SJSA1 (cell line): ENCODE results near the gene DPP7. TPM values are rescaled to one million over a fixed set of nuclear protein-coding genes. Genes with fewer than 3 reads are reported as not detected.

Source experiments
- DNase-seq, 2 experiments: peaks; one replicate each; pipeline ENCODE4 v3.0.0-alpha.2; 2015 to 2020; ENCODE audit warnings: low spot score in 2 of 2, low read depth in 1 of 2
- H3K27ac ChIP-seq: fragments of 250-450 bp; sonication (Bioruptor Pico); 2 replicates; pipeline ENCODE4 v1.5.1; 2020; ENCODE audit warnings: mild to moderate bottlenecking, moderate library complexity
- H3K27me3 ChIP-seq: fragments of 250-450 bp; sonication (Bioruptor Pico); replicated peaks from 2 replicates; pipeline ENCODE4 v1.5.1; 2020; ENCODE audit warnings: mild to moderate bottlenecking, moderate library complexity
- H3K36me3 ChIP-seq: fragments of 250-450 bp; sonication (Bioruptor Pico); 2 replicates; pipeline ENCODE4 v1.5.1; 2020; ENCODE audit warnings: mild to moderate bottlenecking
- H3K4me1 ChIP-seq: fragments of 250-450 bp; sonication (Bioruptor Pico); replicated peaks from 2 replicates; pipeline ENCODE4 v1.6.1; 2021; ENCODE audit warnings: mild to moderate bottlenecking
- H3K4me3 ChIP-seq: fragments of 250-450 bp; sonication (Bioruptor Pico); 2 replicates; pipeline ENCODE4 v1.5.1; 2020; ENCODE audit warnings: mild to moderate bottlenecking
- H3K9me3 ChIP-seq: fragments of 250-450 bp; sonication (Bioruptor Pico); replicated peaks from 2 replicates; pipeline ENCODE4 v1.5.1; 2020; ENCODE audit warnings: mild to moderate bottlenecking
- total RNA-seq: library from RNA; depleted of rRNA; stranded (reverse); fragments of >200 nt; shearing (Covaris generic); gene quantifications from 2 replicates; pipeline ENCODE4 v1.2.3, GENCODE V29; 2014

Gene DPP7
- total RNA-seq, 1 experiment from 2014 or later = 5.1 TPM

DNA sequence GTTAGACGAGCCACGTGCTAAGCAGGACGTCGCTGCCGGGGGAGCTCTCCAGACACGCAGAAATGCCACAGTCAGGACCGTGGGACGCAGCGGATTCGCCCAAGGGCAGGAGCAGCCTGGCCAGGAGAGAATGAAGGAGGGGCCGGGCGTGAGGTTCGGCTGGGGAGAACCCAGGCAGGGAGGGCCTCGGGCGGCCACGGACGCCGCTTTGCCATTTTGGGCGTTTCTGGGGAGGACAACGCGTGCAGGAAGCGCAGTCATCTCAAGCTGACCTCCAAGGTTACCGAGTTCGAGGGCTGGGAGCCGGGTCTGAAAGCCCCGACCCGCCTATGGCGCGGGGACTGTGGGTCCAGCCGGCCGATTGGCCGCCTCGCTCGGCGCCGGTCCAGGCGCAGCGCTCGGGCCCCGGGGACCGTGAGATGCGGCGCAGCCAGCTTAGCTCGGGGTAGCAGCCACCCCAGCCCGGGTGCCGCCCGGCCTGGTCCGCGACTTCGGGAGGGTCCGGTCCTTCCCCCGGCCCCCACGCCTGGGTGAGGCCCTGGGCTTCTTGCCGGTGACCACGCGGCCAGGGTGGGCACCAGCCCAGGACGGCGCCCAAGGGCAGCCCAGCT lies 28.5 kb downstream of the DPP7 start:
- H3K36me3 ChIP-seq = peaks cover 14% of the 10 kb centered on the region
- H3K9me3 ChIP-seq = no peaks in the 10 kb centered on the region
- peak overlapping the region; percentile 78 for H3K27ac ChIP-seq
- DNase-seq = no peak
- peaks cover 42% of the 10 kb centered on the region for H3K4me1 ChIP-seq
- H3K4me3 ChIP-seq = peak overlapping the region; percentile 70
- no peaks in the 10 kb centered on the region for H3K27me3 ChIP-seq

DNA sequence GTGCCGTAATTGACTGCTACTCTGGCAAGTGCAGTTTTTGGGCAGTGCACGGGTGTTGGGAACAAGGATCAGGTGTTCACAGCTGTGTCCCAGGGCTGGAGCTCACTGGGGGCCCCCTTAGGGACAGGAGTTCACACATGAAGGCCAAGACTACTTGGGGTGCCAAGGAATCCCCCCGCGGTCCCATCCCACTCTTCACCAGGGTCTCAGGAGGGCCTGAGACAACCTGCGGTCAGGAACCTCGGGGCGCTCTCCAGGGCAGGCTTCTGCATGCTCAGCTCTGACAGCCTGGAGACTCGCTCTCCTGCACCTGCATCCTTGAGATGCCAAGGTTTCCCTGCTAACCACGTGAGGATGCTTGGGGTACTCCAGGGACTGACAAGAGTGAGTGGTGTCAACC lies 30.0 kb downstream of the DPP7 start:
- Histone ChIP-seq H3K36me3 (peaks cover 18% of the 10 kb centered on the region), H3K4me1 (peaks cover 42% of the 10 kb centered on the region), H3K4me3 (no peak overlapping the region), H3K27ac (no peak overlapping the region), H3K9me3 (no peaks in the 10 kb centered on the region), H3K27me3 (no peaks in the 10 kb centered on the region)
- DNase-seq = no peak

- no peaks in the 10 kb centered on the region for H3K27me3 ChIP-seq
- peaks cover 19% of the 10 kb centered on the region for H3K36me3 ChIP-seq
- H3K9me3 ChIP-seq = no peaks in the 10 kb centered on the region
- DNase-seq = peak; percentile 79 to 91
- H3K4me3 ChIP-seq = no peak overlapping the region
- H3K27ac ChIP-seq = peak overlapping the region; percentile 32
- peaks cover 42% of the 10 kb centered on the region for H3K4me1 ChIP-seq
Observed at GRCh38 chr9:137083394-137084004, 31.0 kb downstream of the DPP7 start.

- H3K9me3 ChIP-seq = no peaks in the 10 kb centered on the region
- peaks cover 48% of the 10 kb centered on the region for H3K4me1 ChIP-seq
- no peaks in the 10 kb centered on the region for H3K27me3 ChIP-seq
- DNase-seq = no peak
- H3K27ac ChIP-seq = peak overlapping the region; percentile 32
- H3K4me3 ChIP-seq = no peak overlapping the region
- H3K36me3 ChIP-seq = peaks cover 22% of the 10 kb centered on the region
Observed at GRCh38 chr9:137082925-137083290, 31.6 kb downstream of the DPP7 start.

- Histone ChIP-seq H3K27ac (no peak overlapping the region), H3K4me1 (peaks cover 49% of the 10 kb centered on the region), H3K36me3 (peaks cover 22% of the 10 kb centered on the region), H3K4me3 (no peak overlapping the region), H3K27me3 (no peaks in the 10 kb centered on the region), H3K9me3 (no peaks in the 10 kb centered on the region)
- DNase-seq = no peak
Observed at GRCh38 chr9:137082222-137082924, 32.2 kb downstream of the DPP7 start.

DNA sequence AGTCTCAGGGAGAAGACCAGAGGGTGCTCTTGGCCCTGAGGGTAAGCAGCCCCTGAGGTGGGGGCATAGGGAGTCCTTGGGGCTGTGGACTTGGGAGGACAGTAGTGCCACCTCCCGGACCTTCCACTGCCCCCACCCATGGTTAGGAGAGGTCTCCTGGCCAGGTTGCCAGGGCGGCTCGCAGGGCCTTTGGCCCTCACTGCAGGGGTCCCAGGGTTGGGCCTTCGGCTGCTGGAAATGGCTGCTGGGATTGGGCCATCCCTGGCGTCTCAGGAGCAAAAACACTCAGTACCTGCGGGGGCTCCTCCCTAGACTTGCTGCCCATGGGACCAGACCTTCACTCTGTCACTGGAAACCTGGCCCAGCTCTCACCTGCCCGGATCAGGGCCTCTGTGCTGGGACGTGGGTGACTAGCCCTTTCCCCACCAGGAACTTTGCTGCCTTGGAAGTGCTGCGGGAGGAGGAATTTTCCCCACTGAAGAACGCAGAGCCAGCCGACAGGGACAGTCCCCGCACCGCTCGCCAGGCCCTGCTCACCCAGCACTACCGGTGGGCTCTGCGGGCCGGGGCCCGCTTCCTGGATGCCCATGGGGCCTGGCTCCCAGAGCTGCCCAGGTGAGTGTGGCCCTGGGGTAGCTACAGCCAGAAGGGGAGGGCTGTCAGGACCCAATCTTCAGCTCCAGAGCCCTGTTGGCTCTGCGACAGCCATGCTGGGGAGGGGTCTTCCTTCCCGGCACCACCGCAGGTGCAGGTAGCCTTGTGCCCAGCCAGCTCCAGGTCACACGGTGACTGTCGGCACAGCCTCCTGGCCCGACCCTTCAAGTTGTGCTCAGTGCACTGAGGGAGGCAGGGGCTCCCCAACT lies 34.0 kb downstream of the DPP7 start:
- H3K27ac ChIP-seq = no peak overlapping the region
- H3K36me3 ChIP-seq = peaks cover 22% of the 10 kb centered on the region
- H3K9me3 ChIP-seq = no peaks in the 10 kb centered on the region
- DNase-seq = no peak
- H3K4me3 ChIP-seq = no peak overlapping the region
- peaks cover 39% of the 10 kb centered on the region for H3K4me1 ChIP-seq
- no peaks in the 10 kb centered on the region for H3K27me3 ChIP-seq

DNA sequence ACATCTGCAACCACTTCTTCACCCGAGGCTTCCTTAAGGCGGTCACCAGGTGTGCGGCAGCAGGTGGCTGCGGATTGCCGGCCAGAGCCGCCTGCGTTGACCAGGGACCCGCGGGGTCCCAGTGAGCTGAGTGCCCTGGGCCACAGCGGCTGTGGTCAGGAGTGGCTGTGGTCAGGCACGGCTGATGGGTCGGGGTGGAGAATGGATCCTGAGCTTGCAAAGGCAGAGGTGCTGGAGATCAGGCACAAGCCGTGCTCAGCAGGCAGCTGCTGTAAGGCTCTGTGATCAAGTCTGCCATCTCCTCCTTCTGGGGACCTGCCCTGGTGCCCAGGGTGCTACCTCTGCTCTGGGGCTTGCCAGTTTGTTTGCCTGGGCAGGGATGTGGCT lies 35.1 kb downstream of the DPP7 start:
- peaks cover 41% of the 10 kb centered on the region for H3K4me1 ChIP-seq
- no peaks in the 10 kb centered on the region for H3K9me3 ChIP-seq
- no peak overlapping the region for H3K27ac ChIP-seq
- no peak for DNase-seq
- H3K4me3 ChIP-seq = no peak overlapping the region
- peaks cover 22% of the 10 kb centered on the region for H3K36me3 ChIP-seq
- no peaks in the 10 kb centered on the region for H3K27me3 ChIP-seq

DNA sequence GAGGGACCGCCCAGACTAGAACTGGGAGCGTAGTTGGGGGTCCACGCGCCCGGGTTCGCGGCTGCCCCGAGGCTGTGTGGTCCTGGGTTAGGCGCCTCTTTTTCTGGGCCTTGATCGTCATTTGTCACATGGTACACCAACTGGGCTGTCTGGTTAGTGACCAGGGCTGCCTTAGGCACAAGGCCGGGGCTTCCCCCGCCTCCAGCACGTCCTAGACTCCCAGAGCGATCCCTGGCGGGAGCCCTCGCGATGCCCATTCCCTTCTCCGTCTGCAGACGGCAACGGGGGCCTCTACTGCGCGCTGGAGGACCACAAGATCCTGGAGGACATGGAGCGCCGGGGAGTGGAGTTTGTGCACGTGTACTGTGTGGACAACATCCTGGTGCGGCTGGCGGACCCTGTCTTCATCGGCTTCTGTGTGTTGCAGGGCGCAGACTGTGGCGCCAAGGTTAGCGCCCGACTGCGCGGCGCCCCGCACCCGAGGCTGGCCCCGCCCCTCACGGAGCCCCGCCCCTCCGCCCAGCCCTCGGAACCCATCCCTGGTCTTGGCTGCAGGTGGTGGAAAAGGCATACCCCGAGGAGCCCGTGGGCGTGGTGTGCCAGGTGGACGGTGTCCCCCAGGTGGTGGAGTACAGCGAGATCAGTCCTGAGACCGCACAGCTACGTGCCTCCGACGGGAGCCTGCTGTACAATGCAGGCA lies 35.7 kb downstream of the DPP7 start:
- Histone ChIP-seq H3K27ac (no peak overlapping the region), H3K36me3 (peaks cover 22% of the 10 kb centered on the region), H3K4me3 (no peak overlapping the region), H3K4me1 (peaks cover 35% of the 10 kb centered on the region), H3K9me3 (no peaks in the 10 kb centered on the region), H3K27me3 (no peaks in the 10 kb centered on the region)
- no peak for DNase-seq

- H3K4me1 ChIP-seq = peaks cover 27% of the 10 kb centered on the region
- no peaks in the 10 kb centered on the region for H3K9me3 ChIP-seq
- no peaks in the 10 kb centered on the region for H3K27me3 ChIP-seq
- H3K27ac ChIP-seq = no peak overlapping the region
- DNase-seq = no peak
- peaks cover 20% of the 10 kb centered on the region for H3K36me3 ChIP-seq
- peak overlapping the region; percentile 54 for H3K4me3 ChIP-seq
Observed at GRCh38 chr9:137077758-137078693, 36.5 kb downstream of the DPP7 start.

DNA sequence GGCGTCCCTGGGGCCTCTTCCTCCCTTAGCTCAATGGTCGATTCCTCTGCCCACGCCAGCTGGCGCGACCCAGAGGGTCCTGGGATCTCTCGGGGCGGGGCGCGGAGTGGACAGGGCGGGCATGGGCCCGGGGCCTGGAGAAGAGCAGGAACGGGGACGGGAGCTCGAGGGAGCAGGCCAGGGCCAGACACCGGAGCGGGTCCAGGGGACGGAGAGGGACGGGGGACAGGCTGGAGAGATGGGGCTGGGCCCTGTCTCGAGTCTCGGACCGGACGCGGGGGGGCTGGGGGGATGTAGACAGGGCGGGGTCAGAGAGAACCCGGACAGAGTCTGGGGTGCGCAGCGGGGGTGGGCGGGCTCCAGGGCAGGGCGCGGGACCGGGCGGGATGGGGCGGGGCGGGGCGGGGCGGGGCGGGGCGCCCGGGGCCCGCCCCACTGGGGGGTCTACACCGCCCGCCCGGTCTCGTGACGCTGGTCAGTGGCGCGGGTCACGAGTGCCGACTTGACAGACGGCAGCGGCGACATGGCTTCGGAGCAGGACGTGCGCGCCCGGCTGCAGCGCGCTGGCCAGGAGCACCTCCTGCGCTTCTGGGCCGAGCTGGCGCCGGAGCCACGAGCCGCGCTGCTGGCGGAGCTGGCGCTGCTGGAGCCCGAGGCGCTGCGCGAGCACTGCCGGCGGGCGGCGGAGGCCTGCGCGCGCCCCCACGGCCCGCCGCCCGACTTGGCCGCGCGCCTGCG lies 37.4 kb downstream of the DPP7 start, which contains the start of gene UAP1L1:
TSS of gene UAP1L1 (plus strand) at position 508 of the 738 bp plus-strand sequence. CDS start at position 524, 16 bp downstream.
- no peaks in the 10 kb centered on the region for H3K9me3 ChIP-seq
- H3K27me3 ChIP-seq = no peaks in the 10 kb centered on the region
- peaks cover 21% of the 10 kb centered on the region for H3K4me1 ChIP-seq
- peaks cover 12% of the 10 kb centered on the region; the same call in 1 of the 2 replicates for H3K36me3 ChIP-seq
- no peak within 1 kb of the TSS for H3K27ac ChIP-seq
- DNase-seq = peak in 1 of 2 experiments; percentile 67
- peak within 1 kb of the TSS; percentile 54 for H3K4me3 ChIP-seq

GRCh38 chr9:137076636-137077009 lies 37.9 kb downstream of the DPP7 start:
- peak overlapping the region; percentile 54 for H3K4me3 ChIP-seq
- H3K4me1 ChIP-seq = peaks cover 21% of the 10 kb centered on the region
- H3K9me3 ChIP-seq = no peaks in the 10 kb centered on the region
- no peaks in the 10 kb centered on the region for H3K27me3 ChIP-seq
- no peak for DNase-seq
- H3K27ac ChIP-seq = no peak overlapping the region
- peaks cover 10% of the 10 kb centered on the region; the same call in 1 of the 2 replicates for H3K36me3 ChIP-seq

DNA sequence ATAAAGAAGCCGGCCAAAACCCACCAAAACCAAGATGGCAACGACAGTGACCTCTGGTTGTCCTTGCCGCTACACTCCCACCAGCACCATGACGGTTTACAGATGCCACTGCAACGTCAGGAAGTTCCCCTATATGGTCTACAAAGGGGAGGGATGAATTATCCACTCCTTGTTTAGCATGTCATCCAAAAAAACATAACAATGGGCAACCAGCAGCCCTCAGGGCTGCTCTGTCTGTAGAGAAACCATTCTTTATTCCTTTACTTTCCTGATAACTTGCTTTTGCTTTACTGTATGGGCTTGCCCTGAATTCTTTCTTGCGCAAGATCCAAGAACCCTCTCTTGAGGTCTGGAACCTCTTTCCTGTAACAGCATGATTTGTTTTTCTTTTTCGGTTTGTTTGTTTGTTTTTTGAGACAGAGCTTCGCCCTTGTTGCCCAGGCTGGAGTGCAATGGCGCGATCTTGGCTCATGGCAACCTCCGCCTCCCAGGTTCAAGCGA lies 39.2 kb downstream of the DPP7 start:
- H3K27ac ChIP-seq = no peak overlapping the region
- H3K9me3 ChIP-seq = no peaks in the 10 kb centered on the region
- peaks cover 31% of the 10 kb centered on the region for H3K4me1 ChIP-seq
- peaks cover 4% of the 10 kb centered on the region for H3K36me3 ChIP-seq
- H3K4me3 ChIP-seq = no peak overlapping the region
- DNase-seq = no peak
- no peaks in the 10 kb centered on the region for H3K27me3 ChIP-seq
